Right atrium auricular region (tissue), 2 donors: Measurements from ENCODE around the gene WDR18. TPM values are rescaled to one million over a fixed set of nuclear protein-coding genes. Genes with fewer than 3 reads are reported as not detected.

Source experiments
- DNase-seq: peaks from one replicate; pipeline ENCODE4 v3.0.0-alpha.2; 2019; ENCODE audit warnings: low spot score
- H3K27ac ChIP-seq, 2 donors: fragments of 200-600 bp; sonication (generic); 1 replicate in 1 of 2; 2 replicates in 1 of 2; pipeline ENCODE4 v1.5.1; 2016 to 2019
- H3K27me3 ChIP-seq, 2 donors: fragments of 200-600 bp; sonication (generic); one replicate each; pipeline versions ENCODE4 v1.5.1 to v1.6.0; 2017 to 2019
- H3K36me3 ChIP-seq: fragments of 200-600 bp; sonication (generic); one replicate; pipeline ENCODE4 v1.5.1; 2016
- H3K4me1 ChIP-seq, 2 donors: fragments of 200-600 bp; sonication (generic); one replicate each; pipeline versions ENCODE4 v1.5.1 to v1.6.0; 2017 to 2019
- H3K4me3 ChIP-seq, 2 donors: fragments of 200-600 bp; sonication (generic); 1 replicate in 1 of 2; 2 replicates in 1 of 2; pipeline ENCODE4 v1.5.1; 2017 to 2019; ENCODE audit warnings: mild to moderate bottlenecking in 1 of 2, moderate library complexity in 1 of 2
- H3K9me3 ChIP-seq, 2 donors: fragments of 200-600 bp; sonication (generic); one replicate each; pipeline ENCODE4 v1.5.1; 2019
- CTCF ChIP-seq, 2 donors: fragments of 200-600 bp; sonication (generic); IDR thresholded peaks; one replicate each; pipeline ENCODE4 v1.5.1; 2019; ENCODE audit warnings: antibody characterized with exemption in 2 of 2
- total RNA-seq, 2 donors: library from RNA; depleted of rRNA; stranded (reverse); fragments of >200 nt; gene quantifications; one replicate each; pipeline ENCODE4 v1.1.0, GENCODE V29; 2016

WDR18 gene
- total RNA-seq, 2 donors from 2014 or later = 13.3 to 24.9 TPM

DNA sequence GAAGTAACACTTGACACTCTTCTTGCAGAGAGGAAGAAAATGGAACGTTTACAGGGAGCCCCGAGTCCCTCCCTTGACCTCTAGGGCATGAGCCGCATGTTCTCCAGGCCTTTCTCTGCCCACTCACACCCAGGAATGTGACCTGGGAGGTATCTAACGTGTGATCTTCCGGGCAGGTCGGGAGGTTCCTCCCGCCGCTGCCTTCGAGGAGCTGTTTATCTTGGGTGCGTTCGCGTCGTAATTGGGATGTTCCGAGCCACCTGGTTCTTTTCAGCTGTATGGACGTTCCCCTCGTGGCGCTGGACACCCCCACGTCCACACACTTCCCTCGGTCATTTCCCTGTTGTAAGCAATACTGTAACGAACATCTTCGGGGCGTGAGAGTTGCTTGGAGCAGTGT, 44.7 kb upstream of the WDR18 start:
- no peak overlapping the region for H3K4me3 ChIP-seq
- H3K4me1 ChIP-seq = peaks cover 0 to 25% of the 10 kb centered on the region in 2 donors
- H3K27ac ChIP-seq = no peak overlapping the region
- TF ChIP-seq CTCF (IDR thresholded peaks at IDR 0.05) = no peak
- no peaks in the 10 kb centered on the region for H3K27me3 ChIP-seq
- no peaks in the 10 kb centered on the region for H3K9me3 ChIP-seq
- DNase-seq = no peak
- H3K36me3 ChIP-seq = no peaks in the 10 kb centered on the region

GRCh38 chr19:939922-940321, 44.2 kb upstream of the WDR18 start:
- Histone ChIP-seq H3K27ac (peak overlapping the region in 1 of 2 donors; percentile 85), H3K36me3 (no peaks in the 10 kb centered on the region), H3K4me1 (peaks cover 0 to 20% of the 10 kb centered on the region in 2 donors), H3K9me3 (no peaks in the 10 kb centered on the region), H3K4me3 (no peak overlapping the region), H3K27me3 (no peaks in the 10 kb centered on the region)
- no peak for DNase-seq
- no peak for TF ChIP-seq CTCF (IDR thresholded peaks at IDR 0.05)

DNA sequence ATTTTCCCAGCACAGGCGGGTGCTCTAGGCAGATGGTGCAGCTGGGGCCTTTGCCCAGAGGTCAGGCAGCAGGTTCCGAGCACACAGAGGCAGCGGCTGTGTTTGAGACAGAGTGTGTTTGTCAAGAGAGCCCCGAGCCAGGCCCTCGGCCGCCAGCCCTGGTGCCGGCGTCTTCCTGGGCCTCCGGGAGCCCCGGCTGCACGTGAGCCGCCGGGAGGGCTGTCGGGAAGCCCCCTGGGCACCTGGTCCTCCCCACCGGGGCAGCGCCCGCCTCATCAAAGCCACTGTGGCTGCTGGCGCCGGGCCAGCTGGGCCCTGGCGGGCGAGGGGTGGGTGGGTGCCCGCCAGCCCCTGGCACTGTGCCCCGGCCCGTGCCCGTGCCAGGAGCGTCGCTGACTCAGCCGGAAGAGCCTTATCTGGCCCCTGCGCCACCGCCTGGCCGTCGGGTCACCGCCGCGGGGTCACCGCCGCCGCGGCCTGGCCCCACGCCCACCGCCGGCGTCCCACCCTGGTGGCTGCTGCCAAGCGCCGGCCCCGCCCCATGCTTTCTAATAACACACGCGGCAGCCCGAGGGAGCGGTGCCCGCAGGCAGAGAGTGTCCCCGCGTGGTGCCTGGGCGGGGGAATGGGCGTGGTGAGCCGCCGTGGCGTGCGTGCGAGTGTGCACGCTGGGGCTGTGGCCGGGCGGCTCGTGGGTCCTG, 43.4 kb upstream of the WDR18 start:
- DNase-seq = peak; percentile 65
- peaks cover 0 to 14% of the 10 kb centered on the region in 2 donors for H3K4me1 ChIP-seq
- no peaks in the 10 kb centered on the region for H3K36me3 ChIP-seq
- no peak for TF ChIP-seq CTCF (IDR thresholded peaks at IDR 0.05)
- H3K4me3 ChIP-seq = peak overlapping the region; percentile 24 to 40
- H3K27me3 ChIP-seq = no peaks in the 10 kb centered on the region
- H3K27ac ChIP-seq = peak overlapping the region; percentile 82 to 85
- H3K9me3 ChIP-seq = no peaks in the 10 kb centered on the region

GRCh38 chr19:941292-942132, 42.6 kb upstream of the WDR18 start:
- Histone ChIP-seq H3K4me3 (peak overlapping the region; percentile 24 to 40), H3K9me3 (no peaks in the 10 kb centered on the region), H3K27me3 (no peaks in the 10 kb centered on the region), H3K27ac (peak overlapping the region; percentile 82 to 85), H3K36me3 (no peaks in the 10 kb centered on the region), H3K4me1 (peaks cover 0 to 14% of the 10 kb centered on the region in 2 donors)
- DNase-seq = no peak
- no peak for TF ChIP-seq CTCF (IDR thresholded peaks at IDR 0.05)

DNA sequence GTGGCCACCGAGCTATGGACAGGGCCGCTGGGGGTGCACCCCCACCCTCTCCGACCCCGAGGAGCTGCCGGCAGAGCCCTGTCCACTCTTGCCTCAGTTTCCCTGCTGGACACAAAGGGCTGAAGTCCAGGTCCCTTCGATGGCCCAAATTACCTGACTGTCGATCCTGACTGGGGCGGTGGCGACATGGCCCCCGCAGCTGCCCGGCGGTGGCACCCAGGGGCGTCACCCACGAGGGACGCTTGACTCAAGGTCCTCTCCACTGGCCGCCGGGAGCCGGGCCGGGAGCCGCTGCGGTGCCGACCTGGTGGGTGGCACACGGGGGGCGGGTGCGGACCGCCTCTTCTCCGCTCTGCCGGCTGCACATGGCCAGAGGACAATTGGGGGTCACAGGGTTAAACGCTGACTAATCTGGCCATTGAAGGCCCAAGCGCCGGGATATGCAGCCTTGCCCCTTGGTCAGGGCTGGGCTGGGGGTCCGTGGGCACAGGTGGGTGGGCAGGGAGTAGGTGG, 42.0 kb upstream of the WDR18 start:
- Histone ChIP-seq H3K9me3 (no peaks in the 10 kb centered on the region), H3K27ac (no peak overlapping the region), H3K4me1 (peaks cover 0 to 14% of the 10 kb centered on the region in 2 donors), H3K36me3 (no peaks in the 10 kb centered on the region), H3K27me3 (no peaks in the 10 kb centered on the region), H3K4me3 (no peak overlapping the region)
- no peak for DNase-seq
- no peak for TF ChIP-seq CTCF (IDR thresholded peaks at IDR 0.05)
